Activated CD8-positive, alpha-beta memory T cell treated with anti-CD3 and anti-CD28 coated beads for 1 hour (primary cell): ENCODE measurements around the gene BAG1.
A peak's percentile ranks its signal among the peaks of the same experiment; 100 is the strongest.

Experiments
- DNase-seq, 2 donors: peaks; one replicate each; pipeline ENCODE4 v3.0.0-alpha.2; 2020; ENCODE audit warnings: low read depth in 1 of 2; ENCODE audit errors: extremely low read depth in 1 of 2

The BAG1 gene

GRCh38 chr9:33277484-33277883 is 13.0 kb upstream of the BAG1 start:
- no peak for DNase-seq

- no peak for DNase-seq
Measured at GRCh38 chr9:33273972-33274328, 9.4 kb upstream of the BAG1 start.

GRCh38 chr9:33273266-33273971 is 8.9 kb upstream of the BAG1 start:
- DNase-seq: no peak

- DNase-seq: no peak
Measured at GRCh38 chr9:33272061-33272460, 7.6 kb upstream of the BAG1 start.

GRCh38 chr9:33270146-33270545 is 5.6 kb upstream of the BAG1 start:
- DNase-seq: no peak

DNA sequence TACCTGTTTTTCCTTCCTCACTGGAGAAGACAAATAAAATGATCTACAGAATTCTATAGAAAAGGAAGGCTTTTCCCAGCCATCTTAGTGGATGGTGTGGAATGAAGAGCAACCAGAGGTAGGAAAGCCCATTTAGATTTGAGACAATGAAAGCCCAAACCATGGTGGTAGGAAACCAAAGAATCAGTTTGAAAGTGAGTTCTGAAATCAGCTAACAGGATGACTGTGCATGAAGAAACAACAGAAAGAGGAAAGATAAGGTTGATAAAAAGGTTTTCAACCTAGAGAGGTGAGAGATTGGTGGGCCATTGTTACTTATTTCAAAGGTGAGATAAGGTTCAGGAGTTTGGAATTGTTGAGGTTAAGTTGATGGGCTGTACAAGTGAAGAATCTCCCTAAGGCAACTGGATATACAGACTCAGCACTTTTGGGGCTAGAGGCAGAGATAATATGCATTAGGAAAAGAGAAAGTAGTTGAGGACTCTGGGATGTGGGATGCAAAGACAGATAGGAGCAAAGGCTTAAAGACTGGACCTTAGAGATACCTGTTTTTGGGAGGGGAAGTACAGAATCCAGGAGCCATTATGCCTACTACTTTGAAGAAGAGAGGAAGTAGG is 2.8 kb upstream of the BAG1 start:
- no peak for DNase-seq

- DNase-seq: no peak
Measured at GRCh38 chr9:33265211-33265865, 830 bp upstream of the BAG1 start.

DNA sequence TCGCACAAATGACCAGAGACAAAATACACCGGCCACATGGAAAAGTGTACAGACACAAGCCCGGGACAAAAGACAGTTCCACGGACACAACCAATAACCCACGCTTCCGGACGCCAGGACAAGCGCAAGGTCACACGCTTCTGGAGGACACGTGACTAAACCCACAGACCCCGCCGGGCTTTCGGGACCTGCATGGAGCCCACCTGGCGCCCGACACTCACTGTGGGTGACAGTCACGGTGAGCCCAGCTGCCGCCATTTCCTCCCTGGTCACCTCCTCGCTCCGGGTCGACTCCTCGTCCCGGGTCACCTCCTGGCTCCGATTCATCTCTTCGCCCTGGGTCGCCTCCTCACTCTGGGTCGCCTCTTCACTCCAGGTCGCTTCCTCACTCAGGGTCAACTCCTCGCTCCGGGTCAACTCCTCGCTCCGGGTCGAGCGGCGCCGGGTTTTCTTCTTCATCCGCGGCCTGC is 470 bp downstream of the BAG1 start:
- peak in 1 of 2 donors; percentile 9 for DNase-seq

GRCh38 chr9:33263131-33264002 is 1.1 kb downstream of the BAG1 start:
- DNase-seq: peak in 1 of 2 donors; percentile 2

GRCh38 chr9:33260372-33260771 is 4.1 kb downstream of the BAG1 start:
- DNase-seq: no peak

DNA sequence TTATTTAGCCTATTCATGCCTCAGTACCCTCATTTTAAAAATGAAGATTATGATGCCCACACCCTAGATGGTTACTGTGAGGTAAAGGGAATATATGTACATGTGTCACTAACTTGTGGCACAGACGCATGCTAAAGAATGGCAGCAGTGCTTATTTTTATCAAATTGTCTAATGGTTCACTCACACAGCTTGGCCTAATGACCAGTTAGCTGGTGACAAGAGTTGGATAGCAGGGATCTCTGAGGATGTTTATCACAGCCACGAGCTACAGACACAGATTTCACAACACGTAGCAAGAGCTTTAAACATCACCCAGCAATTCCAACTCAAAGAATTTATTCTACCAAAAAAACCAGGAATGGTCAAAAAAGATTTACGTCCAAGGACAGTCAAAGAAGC is 7.2 kb downstream of the BAG1 start:
- no peak for DNase-seq

- DNase-seq: no peak
Measured at GRCh38 chr9:33256236-33256635, 8.3 kb downstream of the BAG1 start.

- no peak for DNase-seq
Measured at GRCh38 chr9:33255471-33255870, 9.0 kb downstream of the BAG1 start.

DNA sequence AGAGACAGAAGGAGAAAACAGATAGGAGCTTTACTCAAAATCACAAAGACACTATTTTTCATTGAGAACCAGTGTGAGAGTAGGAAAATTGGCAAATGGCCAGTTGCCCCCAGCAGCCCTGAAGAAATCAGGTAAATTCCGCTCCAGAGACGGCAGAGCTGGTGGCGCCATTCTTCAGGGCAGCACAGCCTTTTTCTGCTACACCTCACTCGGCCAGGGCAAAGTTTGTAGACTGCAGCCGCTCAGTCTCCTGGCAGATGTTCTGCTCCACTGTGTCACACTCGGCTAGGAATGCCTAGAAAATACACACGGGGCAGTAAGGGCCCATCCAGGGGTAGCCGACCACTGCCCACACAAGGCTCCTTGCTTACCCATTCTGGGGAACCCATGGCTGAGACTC is 9.5 kb downstream of the BAG1 start:
- DNase-seq: no peak

- no peak for DNase-seq
Measured at GRCh38 chr9:33254211-33254610, 10.3 kb downstream of the BAG1 start.

- DNase-seq: no peak
Measured at GRCh38 chr9:33250458-33250995, 14.0 kb downstream of the BAG1 start.

- DNase-seq: no peak
Measured at GRCh38 chr9:33249983-33250382, 14.5 kb downstream of the BAG1 start.

DNA sequence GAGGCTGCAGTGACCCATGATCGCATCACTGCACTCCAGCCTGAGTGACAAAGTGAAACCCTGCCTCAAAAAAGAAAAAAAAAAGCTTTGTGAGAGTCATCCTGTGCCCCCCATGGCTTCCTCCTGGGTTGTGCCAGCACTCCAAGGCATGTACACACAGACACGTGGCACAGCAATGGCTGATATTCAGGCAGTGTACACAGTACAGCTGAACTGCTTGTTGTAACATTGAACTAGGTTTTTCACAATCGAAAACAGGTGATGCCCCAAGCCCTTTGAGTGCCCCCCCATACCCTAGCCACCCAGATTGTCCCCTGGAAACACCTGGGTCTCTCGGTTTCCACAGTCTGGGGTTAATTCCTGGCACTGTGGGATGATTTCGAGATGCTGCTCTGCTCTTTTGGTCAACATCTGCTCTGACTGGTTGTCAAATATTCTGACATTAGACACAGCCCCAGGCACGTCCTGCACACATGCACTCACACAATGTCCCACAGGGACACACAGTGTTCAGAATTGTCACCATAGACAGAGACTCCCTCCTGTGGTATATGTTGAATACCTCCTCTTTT is 15.3 kb downstream of the BAG1 start:
- no peak for DNase-seq

DNA sequence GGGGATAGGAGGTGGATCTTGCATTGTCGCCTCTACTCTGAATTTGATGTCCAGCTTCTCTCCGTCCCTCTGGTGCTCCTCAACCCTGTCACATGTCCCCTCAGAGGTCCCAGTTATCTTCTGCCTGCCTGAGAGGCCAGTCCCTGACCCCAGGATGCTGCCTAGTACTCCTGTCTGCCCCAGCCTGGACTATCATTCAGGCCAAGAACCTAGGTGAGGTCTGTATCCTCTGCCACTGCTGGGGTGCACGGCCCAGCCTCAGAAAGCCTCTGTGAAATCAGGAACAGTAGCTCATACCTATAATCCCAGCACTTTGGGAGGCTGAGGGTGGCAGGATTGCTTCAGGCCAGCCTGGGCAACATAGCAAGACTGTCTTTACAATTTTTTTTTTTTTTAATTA is 15.9 kb downstream of the BAG1 start:
- no peak for DNase-seq

GRCh38 chr9:33246269-33246860 is 18.1 kb downstream of the BAG1 start:
- no peak for DNase-seq
